ENCODE measurements around the gene LUZP1.
A peak's percentile ranks its signal among the peaks of the same experiment; 100 is the strongest.

Gene LUZP1

DNA sequence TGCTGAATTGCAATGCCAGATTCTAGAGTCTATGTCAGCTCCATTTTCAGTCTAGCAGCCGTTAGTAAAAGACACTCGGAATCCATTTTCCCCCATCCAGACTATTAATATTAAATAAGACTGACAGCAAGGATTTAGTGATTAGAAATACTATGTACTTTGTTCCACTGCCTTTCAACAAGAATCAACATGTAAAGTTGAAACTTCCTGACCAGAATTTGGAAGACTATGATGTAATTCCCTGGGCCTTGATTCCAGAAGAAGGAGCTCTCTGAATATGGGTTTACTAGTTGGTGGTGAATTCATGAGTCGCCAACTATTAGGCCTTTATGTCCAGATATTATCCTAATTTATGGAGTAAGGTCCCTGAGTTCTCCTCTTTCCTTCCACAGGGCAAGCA is 124.6 kb downstream of the LUZP1 start:
- H3K27ac ChIP-seq, result no peak overlapping the region
- TF ChIP-seq, protein P1, sequence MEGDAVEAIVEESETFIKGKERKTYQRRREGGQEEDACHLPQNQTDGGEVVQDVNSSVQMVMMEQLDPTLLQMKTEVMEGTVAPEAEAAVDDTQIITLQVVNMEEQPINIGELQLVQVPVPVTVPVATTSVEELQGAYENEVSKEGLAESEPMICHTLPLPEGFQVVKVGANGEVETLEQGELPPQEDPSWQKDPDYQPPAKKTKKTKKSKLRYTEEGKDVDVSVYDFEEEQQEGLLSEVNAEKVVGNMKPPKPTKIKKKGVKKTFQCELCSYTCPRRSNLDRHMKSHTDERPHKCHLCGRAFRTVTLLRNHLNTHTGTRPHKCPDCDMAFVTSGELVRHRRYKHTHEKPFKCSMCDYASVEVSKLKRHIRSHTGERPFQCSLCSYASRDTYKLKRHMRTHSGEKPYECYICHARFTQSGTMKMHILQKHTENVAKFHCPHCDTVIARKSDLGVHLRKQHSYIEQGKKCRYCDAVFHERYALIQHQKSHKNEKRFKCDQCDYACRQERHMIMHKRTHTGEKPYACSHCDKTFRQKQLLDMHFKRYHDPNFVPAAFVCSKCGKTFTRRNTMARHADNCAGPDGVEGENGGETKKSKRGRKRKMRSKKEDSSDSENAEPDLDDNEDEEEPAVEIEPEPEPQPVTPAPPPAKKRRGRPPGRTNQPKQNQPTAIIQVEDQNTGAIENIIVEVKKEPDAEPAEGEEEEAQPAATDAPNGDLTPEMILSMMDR (IDR thresholded peaks at IDR 0.05), result no peak
- no peak overlapping the region for H3K4me2 ChIP-seq (ENCODE audit: low read length)
- no peaks in the 10 kb centered on the region for H3K27me3 ChIP-seq (ENCODE audit: control insufficient read depth, insufficient read depth, low read length)
- no peak overlapping the region for H3K4me3 ChIP-seq (ENCODE audit: low read depth, low read length)
- H3K36me3 ChIP-seq (ENCODE audit: control insufficient read depth, insufficient read depth, low read length), result no peaks in the 10 kb centered on the region
- no peak overlapping the region for H2AFZ ChIP-seq
- H3K79me2 ChIP-seq, result peaks cover 3% of the 10 kb centered on the region
- peaks cover 2% of the 10 kb centered on the region for H3K4me1 ChIP-seq
- H3K9me3 ChIP-seq (ENCODE audit: control insufficient read depth, low read length), result no peaks in the 10 kb centered on the region
- H3K9ac ChIP-seq, result no peak overlapping the region

DNA sequence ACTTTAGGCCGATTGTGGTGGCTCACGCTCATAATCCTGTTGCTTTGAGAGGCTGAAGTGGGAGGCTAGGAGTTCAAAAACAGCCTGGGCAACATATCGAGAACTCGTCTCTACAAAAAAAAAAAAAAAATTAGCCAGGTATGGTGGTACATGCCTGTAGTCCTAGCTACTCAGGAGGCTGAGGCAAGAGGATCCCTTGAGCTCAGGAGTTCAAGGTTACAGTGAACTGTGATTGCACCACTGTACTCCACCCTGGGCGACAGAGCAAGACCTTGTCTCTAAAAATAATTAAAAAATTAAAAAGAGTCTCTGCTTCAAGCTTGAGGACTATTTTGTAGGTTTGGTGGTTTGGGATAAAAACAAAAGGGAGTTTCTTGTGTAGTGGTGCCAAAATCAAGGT is 128.1 kb downstream of the LUZP1 start:
- Histone ChIP-seq H3K79me2 (peaks cover 3% of the 10 kb centered on the region), H3K36me3 (ENCODE audit: control insufficient read depth, insufficient read depth, low read length) (no peaks in the 10 kb centered on the region), H3K9ac (no peak overlapping the region), H3K4me3 (ENCODE audit: low read depth, low read length) (no peak overlapping the region), H3K27ac (no peak overlapping the region), H3K4me2 (ENCODE audit: low read length) (no peak overlapping the region), H2AFZ (no peak overlapping the region), H3K4me1 (peaks cover 2% of the 10 kb centered on the region), H3K27me3 (ENCODE audit: control insufficient read depth, insufficient read depth, low read length) (no peaks in the 10 kb centered on the region), H3K9me3 (ENCODE audit: control insufficient read depth, low read length) (no peaks in the 10 kb centered on the region)
- TF ChIP-seq, protein P1 (IDR thresholded peaks at IDR 0.05), result no peak

DNA sequence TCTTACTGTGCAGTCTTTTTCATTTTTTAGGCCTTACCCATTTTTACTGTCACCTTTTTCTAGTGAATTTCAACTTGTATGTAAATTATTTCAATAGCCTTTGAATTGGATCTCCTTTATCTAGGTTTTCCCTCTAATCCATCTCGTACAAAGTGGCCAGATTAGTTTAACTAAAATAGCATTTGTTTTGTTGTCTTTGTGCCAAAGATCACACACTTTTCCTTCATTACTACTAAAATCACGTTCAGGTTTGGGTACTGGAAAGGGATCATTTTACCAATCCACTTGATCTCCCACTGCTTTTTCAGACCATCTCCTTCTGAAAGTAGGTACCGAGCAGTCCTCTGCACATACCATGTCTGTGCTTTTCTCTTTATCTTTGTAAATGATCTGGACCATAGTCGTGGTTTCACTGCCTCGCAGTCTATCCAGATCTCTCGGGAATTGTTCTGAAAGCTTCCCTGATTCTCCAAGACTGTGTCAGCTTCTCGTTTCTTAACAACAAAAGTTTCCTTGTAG is 129.3 kb downstream of the LUZP1 start:
- H3K4me2 ChIP-seq (ENCODE audit: low read length), result peak overlapping the region; percentile 13
- no peak overlapping the region for H3K27ac ChIP-seq
- H2AFZ ChIP-seq, result no peak overlapping the region
- H3K9ac ChIP-seq, result no peak overlapping the region
- no peak overlapping the region for H3K4me3 ChIP-seq (ENCODE audit: low read depth, low read length)
- no peaks in the 10 kb centered on the region for H3K36me3 ChIP-seq (ENCODE audit: control insufficient read depth, insufficient read depth, low read length)
- H3K4me1 ChIP-seq, result peaks cover 2% of the 10 kb centered on the region
- H3K27me3 ChIP-seq (ENCODE audit: control insufficient read depth, insufficient read depth, low read length), result no peaks in the 10 kb centered on the region
- TF ChIP-seq, protein P1 (IDR thresholded peaks at IDR 0.05), result no peak
- no peaks in the 10 kb centered on the region for H3K9me3 ChIP-seq (ENCODE audit: control insufficient read depth, low read length)
- H3K79me2 ChIP-seq, result peaks cover 3% of the 10 kb centered on the region

DNA sequence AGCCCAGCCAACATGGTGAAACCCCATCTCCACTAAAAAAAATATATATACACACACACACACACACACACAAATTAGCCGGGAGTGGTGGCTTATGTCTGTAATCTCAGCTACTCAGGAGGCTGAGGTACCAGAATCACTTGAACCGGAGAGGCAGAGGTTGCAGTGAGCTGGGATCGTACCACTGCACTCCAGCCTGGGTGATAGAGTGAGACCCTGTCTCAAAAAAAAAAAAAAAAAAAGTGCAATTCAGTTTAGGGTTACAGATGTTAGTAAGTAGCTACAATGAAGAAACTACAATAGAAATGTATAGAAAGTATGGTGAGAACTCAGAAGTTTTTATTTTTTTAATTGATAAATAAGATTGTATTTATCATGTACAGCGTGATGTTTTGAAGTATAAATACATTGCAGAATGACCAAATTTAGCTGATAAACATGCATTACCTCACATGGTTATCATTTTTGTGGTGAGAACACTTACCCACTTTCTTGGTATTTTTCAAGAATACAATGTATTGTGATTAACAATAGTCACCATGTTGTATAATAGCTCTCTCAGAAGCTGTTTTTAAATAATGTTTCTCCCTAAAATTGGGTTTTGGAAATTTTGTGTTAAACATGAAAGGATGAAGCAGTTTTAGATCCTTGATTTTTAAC is 131.4 kb downstream of the LUZP1 start:
- no peaks in the 10 kb centered on the region for H3K79me2 ChIP-seq

More for the DNA sequence above, 131.4 kb downstream of the LUZP1 start:
- H3K27me3 ChIP-seq (ENCODE audit: control insufficient read depth, insufficient read depth, low read length), result no peaks in the 10 kb centered on the region
- no peak overlapping the region for H3K27ac ChIP-seq
- no peak overlapping the region for H3K9ac ChIP-seq
- TF ChIP-seq, protein P1 (IDR thresholded peaks at IDR 0.05), result no peak
- no peak overlapping the region for H3K4me2 ChIP-seq (ENCODE audit: low read length)
- H3K4me1 ChIP-seq, result peaks cover 2% of the 10 kb centered on the region
- no peak overlapping the region for H3K4me3 ChIP-seq (ENCODE audit: low read depth, low read length)
- no peaks in the 10 kb centered on the region for H3K36me3 ChIP-seq (ENCODE audit: control insufficient read depth, insufficient read depth, low read length)
- no peaks in the 10 kb centered on the region for H3K9me3 ChIP-seq (ENCODE audit: control insufficient read depth, low read length)
- H2AFZ ChIP-seq, result no peak overlapping the region
